Adrenal gland (tissue), 5 donors: Measurements from ENCODE around the gene NKAIN2.

Experiments used
- CTCF ChIP-seq, 6 experiments: fragments of 450-650 bp in 4 of 6; fragments of 200-600 bp in 2 of 6; sonication (generic) in 1 of 6; IDR thresholded peaks; 1 replicate in 5 of 6; 2 replicates in 1 of 6; pipeline versions ENCODE4 v1.5.1 to v1.8.0; 2016 to 2021; ENCODE audit warnings: antibody characterized with exemption in 6 of 6, mild to moderate bottlenecking in 2 of 6, moderate library complexity in 1 of 6
- POLR2A ChIP-seq, 2 donors: fragments of 450-650 bp; IDR thresholded peaks; one replicate each; pipeline ENCODE4 v1.6.1; 2017; ENCODE audit warnings: antibody characterized with exemption in 2 of 2, mild to moderate bottlenecking in 2 of 2, moderate library complexity in 1 of 2
- donor health status: DM: no; HTN: no; CAD: no.

GRCh38 chr6:124203101-124203811 is 399.6 kb downstream of the NKAIN2 start:
- no peak for TF ChIP-seq CTCF (IDR thresholded peaks at IDR 0.05)
- no peak for TF ChIP-seq POLR2A (IDR thresholded peaks at IDR 0.05)
